ENCODE data around the gene TRIM14. TPM values are rescaled to one million over a fixed set of nuclear protein-coding genes. Genes with fewer than 3 reads are reported as not detected.

Gene TRIM14
- total and polyA plus RNA-seq, 2 of the 13 experiments (the other 11 are each of a cell fraction or from before 2014, with no cell fraction given): 9.2 to 13.0 TPM

DNA sequence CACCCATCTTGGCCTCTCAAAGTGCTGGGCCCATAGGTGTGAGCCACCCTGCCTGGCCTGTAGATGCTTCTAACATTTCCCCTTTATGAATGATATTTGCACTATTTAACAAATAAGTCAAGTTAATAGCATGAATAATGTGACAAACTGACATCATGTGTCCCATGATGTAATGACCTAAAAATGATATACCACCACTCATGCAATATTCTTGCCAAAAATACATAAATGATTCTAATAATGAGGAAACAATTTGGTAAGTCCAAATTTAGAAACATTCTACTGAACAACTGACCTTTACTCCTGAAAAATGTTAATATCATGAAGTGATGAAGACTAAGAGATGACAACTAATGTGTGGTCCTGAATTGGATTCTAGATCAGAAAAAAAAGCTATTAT lies 33.5 kb upstream of the TRIM14 start (continued):
- TF ChIP-seq SMAD9 (CRISPR knock-in tag; IDR thresholded peaks at IDR 0.05) (no peak), U2AF2 (IDR thresholded peaks at IDR 0.05; ENCODE audit: low read depth, low read length) (no peak), NFYC (CRISPR knock-in tag; IDR thresholded peaks at IDR 0.05) (no peak), MYNN (CRISPR knock-in tag; IDR thresholded peaks at IDR 0.05; ENCODE audit: low read depth) (no peak), ZNF20 (CRISPR knock-in tag; IDR thresholded peaks at IDR 0.05) (no peak), KLF15 (CRISPR knock-in tag; IDR thresholded peaks at IDR 0.05; ENCODE audit: borderline replicate concordance) (no peak), ZBTB7B (CRISPR knock-in tag; IDR thresholded peaks at IDR 0.05) (no peak), NFIC (IDR thresholded peaks at IDR 0.05; ENCODE audit: low read length) (no peak)
- TF ChIP-seq, protein P1, sequence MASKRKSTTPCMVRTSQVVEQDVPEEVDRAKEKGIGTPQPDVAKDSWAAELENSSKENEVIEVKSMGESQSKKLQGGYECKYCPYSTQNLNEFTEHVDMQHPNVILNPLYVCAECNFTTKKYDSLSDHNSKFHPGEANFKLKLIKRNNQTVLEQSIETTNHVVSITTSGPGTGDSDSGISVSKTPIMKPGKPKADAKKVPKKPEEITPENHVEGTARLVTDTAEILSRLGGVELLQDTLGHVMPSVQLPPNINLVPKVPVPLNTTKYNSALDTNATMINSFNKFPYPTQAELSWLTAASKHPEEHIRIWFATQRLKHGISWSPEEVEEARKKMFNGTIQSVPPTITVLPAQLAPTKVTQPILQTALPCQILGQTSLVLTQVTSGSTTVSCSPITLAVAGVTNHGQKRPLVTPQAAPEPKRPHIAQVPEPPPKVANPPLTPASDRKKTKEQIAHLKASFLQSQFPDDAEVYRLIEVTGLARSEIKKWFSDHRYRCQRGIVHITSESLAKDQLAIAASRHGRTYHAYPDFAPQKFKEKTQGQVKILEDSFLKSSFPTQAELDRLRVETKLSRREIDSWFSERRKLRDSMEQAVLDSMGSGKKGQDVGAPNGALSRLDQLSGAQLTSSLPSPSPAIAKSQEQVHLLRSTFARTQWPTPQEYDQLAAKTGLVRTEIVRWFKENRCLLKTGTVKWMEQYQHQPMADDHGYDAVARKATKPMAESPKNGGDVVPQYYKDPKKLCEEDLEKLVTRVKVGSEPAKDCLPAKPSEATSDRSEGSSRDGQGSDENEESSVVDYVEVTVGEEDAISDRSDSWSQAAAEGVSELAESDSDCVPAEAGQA (IDR thresholded peaks at IDR 0.05; ENCODE audit: low read depth): no peak
- TF ChIP-seq, protein P1 (CRISPR knock-in tag; IDR thresholded peaks at IDR 0.05; ENCODE audit: borderline replicate concordance): no peak
- TF ChIP-seq, protein P2, sequence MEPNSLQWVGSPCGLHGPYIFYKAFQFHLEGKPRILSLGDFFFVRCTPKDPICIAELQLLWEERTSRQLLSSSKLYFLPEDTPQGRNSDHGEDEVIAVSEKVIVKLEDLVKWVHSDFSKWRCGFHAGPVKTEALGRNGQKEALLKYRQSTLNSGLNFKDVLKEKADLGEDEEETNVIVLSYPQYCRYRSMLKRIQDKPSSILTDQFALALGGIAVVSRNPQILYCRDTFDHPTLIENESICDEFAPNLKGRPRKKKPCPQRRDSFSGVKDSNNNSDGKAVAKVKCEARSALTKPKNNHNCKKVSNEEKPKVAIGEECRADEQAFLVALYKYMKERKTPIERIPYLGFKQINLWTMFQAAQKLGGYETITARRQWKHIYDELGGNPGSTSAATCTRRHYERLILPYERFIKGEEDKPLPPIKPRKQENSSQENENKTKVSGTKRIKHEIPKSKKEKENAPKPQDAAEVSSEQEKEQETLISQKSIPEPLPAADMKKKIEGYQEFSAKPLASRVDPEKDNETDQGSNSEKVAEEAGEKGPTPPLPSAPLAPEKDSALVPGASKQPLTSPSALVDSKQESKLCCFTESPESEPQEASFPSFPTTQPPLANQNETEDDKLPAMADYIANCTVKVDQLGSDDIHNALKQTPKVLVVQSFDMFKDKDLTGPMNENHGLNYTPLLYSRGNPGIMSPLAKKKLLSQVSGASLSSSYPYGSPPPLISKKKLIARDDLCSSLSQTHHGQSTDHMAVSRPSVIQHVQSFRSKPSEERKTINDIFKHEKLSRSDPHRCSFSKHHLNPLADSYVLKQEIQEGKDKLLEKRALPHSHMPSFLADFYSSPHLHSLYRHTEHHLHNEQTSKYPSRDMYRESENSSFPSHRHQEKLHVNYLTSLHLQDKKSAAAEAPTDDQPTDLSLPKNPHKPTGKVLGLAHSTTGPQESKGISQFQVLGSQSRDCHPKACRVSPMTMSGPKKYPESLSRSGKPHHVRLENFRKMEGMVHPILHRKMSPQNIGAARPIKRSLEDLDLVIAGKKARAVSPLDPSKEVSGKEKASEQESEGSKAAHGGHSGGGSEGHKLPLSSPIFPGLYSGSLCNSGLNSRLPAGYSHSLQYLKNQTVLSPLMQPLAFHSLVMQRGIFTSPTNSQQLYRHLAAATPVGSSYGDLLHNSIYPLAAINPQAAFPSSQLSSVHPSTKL (CRISPR knock-in tag; IDR thresholded peaks at IDR 0.05): no peak

Measured in HepG2 (cell line).